HG02642 (cell line): ENCODE measurements around the gene BGLAP.
A peak's percentile ranks its signal among the peaks of the same experiment; 100 is the strongest.

Experiments
- ATAC-seq: cut with Tn5 transposase; IDR thresholded peaks from one replicate; pipeline ENCODE4 v1.9.1; 2021; ENCODE audit warnings: mild to moderate bottlenecking; ENCODE audit not compliant: unreplicated experiment, poor library complexity

Gene BGLAP

DNA sequence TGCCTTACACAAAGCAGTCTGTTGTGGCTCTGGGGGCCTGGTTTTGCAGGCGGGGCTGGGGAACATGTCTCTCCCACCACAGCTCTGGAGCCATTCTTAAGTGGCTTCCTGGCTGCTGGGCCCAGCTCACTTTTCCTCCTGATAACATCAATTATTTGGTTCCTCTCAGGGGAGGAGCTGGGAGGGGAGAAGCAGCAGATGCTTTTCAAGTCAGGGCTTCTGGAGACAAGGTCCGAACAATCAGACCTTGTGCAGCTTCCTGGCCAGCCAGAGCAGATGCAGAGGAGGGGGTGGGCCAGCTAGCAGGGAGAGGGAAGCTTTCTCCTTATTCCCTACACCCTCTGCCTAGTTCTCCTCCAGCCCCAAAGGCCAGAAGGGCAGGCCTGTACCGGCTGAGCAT lies 9.5 kb downstream of the BGLAP start:
- ATAC-seq: no peak

DNA sequence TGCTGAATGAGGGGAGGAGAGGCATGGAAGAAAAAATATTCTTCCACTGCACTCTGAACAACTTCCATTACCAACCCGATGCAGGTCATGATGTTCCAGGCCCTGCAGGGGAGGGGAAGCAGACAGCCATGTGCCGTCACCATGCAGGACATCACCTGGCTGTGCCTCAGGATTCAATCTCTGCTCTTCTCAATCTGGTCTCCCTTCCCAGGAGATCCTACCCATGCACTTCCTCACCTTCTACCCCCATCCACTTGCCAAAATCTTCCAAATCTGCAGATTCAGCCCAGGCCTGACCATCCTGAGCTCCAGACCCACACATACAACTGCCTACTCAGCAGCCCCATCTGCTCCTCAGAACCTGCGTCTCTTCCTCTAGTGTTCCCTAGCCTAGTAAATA lies 11.7 kb downstream of the BGLAP start:
- ATAC-seq: no peak

DNA sequence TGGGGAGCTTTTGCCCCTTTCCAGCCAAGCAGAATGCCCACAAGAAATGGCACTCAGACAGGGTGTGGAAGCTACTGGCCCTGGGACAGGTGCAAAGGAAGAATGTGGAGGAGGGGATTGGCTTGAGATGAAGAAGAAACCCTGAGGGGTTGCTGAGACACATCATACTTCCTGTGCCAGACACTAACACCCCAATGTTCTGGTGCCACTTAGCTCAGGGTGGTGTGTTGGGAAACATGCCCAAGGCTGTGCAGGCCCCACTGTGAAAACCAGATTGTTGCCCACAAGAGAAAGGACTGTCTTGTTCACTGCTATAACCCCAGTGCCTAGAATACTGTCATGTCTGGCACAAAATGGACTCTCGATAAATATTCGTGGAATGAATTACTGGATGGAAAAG lies 15.7 kb downstream of the BGLAP start:
- no peak for ATAC-seq

DNA sequence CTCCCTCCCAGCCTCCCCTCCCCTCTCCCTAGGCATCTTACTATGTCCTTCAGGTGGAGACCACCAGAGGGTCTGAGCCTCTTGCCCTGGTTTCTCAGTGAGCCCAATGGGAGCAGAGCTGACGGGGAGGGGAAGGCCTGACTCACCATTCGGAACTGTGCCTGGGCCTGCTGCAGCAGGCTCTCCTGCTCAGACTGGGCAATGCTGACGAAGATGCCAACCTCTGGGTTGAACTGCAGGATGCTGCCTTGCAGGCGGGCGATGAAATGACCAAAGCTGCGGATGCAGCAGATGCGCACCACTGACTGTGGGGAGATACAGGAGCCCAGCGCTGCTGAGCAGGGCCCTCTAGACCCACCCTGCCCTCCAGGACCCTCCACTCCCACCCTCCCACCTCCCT lies 16.9 kb downstream of the BGLAP start:
- no peak for ATAC-seq

DNA sequence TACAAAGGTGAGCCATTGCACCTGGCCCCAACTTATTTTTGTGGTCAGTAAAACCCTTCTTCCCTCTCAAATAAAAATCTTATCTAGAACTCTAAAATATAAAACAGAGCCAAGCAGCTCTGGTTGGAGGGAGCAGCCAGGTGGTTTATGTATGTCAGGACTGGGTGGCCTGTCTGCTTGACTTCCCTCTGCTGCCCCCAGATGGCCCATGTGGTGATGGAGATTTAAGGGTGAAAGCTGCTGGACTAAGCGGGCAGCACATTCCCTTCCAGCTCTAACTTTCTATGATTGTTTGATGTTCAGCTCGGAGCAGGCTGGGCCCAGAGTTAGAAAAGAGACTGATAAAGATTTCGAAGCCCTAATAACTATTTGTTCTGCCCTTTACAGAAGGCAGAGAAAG lies 17.8 kb downstream of the BGLAP start:
- no peak for ATAC-seq

DNA sequence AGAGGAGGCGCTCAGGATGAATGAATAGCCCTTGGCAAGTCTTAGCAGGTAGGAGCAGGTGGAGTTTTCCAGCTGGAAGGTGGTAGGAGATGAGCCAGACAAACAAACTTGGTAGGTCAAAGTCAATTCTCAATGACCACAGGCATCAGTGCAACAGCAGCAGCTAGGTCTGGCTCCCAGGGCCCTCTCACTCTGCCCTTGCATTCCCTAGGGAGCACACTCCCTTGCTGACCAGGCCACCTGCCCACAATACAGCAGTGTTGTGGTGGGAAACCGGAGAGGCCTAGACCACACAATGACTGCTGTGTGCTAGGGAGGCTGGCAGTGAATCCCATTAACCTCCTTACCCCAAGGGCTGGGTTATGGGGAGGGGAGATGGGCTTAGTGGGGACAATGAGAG lies 18.9 kb downstream of the BGLAP start:
- no peak for ATAC-seq

DNA sequence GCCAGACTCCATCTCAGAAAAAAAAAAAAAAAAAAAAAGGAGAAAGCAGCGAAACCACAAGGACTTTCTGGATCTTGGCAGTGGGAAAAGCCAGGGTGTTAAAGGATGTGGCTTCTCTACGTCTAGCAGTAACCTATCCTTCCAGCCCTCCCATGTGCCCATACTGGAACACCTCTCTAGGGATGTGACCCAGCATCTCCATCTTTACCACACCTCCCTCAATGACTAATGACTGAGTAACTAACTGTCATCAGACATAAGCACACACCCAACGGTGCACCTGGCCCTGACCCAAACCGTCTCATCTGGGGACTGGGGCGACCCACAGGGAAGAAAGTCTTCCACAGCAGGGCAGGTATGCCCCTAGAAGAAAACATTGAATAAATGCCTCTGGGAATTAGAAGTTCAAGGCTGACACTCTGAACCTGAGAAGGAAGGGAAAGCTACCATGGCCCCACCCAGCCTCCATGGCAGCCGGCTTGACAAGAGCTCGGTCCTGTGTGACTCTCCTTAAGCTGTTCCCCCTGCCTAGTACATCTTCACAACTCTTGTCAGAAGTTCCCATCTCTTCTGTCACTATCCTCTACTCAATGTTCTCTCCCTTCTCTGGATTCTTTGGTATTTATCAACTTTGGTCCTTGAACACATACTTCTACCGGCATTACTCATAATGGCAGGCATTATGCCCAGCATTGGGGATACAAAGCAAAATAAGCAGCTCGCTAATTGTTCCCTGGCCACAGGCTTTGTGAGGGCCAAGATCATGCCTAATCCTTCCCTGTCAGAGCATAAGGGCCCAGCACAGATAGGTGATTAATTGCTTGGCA lies 20.7 kb downstream of the BGLAP start:
- no peak for ATAC-seq

DNA sequence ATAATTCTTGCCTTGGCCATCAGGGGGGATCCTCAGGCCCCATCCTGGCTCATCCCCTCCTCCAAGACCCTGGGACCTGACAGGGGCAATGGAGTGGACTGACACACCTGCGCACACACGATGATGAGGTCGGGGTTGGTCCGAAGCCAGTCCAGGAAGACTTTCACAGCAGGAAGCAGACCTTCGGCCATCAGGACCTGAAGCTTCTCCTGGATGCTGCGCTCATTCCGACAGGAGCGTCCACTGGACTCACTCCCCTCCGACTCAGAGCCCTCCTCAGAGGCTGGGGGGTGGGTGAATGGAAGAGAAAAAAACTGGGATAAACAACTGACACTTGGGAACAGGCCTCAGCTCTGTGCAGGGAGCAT lies 21.3 kb downstream of the BGLAP start:
- no peak for ATAC-seq

DNA sequence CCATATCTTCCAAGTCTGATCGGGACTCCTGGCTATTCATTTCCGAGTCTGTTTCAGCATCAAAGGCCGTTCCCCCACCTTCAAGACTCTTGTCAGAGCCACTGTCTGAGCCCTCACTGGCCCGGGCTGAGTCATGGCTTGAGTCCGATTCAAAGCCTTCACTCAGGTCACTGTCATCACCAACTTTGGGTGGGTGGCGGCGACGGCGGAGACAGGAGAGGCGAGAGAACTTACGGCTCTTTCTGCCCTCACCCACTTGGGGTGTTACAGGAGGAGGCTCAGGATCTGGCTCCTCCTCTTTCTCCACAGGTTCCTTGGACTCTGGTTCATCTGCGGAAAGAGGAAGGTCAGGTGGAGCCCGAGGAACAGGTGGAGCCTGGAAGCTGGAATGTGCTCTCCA lies 24.1 kb downstream of the BGLAP start:
- ATAC-seq: no peak

DNA sequence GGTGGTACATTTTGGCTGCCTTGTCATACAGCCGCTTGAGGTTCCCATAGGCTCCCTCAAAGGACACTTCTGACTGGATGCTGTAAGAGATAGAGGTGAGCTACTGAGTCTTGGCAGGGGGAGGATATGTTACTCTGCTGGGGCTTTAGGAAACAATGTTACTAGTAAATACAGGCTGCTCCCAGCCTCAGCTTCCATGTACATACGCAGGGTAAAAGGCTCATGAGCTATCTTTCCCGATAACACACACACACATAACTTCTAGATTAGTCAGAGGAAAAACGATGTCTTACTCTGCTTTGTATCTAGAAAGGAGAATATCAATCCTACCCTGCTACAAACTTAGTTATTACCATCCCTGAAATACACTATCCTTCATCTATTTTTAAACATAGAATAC lies 26.4 kb downstream of the BGLAP start:
- no peak for ATAC-seq

DNA sequence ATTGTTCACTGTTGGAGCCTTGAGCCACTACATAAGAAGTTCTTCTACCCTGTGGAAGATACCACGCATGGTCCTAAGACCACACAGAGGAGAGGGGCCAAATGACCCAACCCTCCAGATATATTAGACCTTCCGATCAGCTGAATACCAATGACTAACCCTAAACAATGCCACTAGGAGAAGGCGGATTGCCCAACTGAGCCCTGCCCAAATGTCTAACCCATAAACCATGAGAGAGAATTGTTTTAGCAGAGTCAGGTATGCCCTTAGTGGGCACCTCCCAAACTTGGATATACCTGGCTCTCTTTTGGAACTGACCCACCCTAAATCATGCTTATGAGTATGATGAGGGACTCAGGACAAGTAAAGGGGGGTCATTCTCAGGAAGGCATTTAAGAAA lies 28.3 kb downstream of the BGLAP start:
- no peak for ATAC-seq

DNA sequence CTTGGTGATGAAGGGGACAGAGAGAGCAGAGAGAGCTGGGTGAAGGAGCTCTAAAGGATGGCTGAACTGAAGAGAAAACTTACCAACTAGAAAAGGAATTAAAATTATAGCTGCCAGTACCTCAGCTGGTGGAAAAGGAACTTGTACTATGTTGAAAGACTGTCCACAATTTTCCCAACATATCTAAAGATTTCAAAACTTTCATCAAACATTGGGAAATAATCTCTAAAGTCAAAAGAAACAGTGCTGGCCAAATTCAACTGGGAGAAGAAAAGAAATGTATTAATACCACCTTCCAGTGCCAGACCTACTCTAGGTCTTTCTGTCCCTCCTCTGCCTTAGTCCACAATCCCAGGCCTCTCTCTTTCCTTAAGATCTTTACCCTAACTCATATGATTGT lies 34.5 kb downstream of the BGLAP start:
- no peak for ATAC-seq

DNA sequence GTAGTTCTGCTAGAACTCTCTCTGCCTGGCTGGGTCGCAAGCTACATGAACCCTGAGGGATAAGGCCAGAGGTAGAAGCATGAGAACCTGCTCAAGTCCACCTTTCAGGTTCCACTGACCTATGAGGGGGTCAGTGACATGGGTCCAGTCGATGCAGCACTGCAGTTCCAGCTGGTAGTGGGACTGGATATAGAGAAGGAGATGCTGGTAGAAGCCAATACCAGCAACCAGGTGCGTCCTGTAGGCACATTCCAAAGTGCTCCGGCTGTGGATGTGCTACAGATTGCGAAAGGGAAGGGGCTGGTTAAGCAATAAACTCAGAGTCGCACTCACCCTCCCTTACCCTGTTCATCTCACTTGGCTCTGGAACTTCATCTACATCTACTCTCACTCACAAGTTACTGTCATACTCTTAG lies 35.0 kb downstream of the BGLAP start:
- no peak for ATAC-seq

DNA sequence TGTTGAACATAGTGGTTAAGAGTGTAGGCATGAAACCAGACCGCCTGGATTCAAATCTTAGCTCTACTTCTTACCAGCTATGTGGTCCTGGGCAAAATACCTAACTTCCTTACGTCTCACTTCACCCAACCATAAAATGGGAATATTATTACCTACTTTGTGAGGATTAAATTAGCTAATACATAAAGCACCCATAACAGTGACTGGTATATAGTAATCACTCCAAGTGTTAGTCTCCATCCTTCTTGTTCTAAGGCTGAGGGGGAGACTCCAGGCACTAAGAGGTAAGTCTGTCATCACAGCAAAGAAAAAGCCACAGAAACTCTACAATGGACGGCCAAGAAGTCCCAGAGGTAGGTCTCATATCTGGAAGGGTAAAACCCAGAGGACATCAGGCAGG lies 37.9 kb downstream of the BGLAP start:
- ATAC-seq: no peak

DNA sequence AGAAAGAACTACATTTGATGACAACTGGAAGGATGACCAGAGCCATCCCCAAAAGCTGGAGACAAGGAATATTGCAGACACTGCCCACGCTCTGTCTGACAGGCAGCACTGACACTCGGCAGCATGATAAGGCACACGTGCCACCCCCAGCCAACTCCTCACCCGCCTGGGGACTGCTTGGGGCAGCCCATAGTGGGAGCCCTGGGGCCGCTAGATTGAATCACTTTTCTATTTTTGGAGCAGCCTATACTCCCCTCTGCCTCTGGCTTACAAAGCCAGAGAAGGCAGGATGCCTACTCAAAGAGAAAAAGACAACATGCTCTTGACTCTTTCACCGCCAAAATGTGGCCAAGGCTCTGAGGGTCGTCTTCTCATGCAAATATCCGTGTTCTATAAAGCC lies 39.3 kb downstream of the BGLAP start:
- peak; percentile 39 for ATAC-seq

DNA sequence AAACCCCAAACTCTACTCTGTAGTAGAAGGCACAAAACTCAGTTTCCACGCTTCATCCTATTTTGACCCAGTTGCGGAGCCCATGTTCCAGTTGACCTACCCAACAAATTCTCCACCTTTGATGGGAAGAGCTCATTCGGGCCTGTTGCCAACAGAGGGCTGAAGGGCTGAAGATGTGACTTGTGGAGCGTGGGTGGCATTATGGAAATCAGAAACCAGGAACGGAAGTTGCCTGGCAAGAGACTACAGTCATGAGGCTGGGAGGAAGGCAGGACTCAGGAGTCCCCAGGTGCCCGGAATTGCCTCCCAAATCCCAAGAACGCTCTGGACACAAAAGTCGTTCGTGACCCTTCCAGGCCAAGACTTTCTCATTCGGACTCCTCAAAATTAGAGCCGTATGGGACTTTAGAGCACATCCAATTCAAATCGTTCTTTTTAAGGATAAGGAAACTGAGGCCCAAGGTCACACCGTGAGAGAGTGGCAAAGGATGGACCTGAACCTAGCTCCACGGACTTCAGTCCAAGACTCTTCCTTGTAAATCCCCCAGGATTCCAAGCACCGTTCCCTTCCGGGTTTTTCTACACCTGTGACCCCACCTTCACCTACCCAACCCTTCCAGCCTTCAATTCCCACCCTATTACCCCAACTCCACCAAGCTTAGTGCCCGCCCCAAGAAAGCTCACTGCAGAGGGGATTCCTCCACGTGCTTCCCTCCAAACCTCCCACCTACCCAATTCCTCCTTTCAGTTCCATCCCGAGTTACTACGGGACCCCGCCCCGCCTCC lies 39.9 kb downstream of the BGLAP start:
- no peak for ATAC-seq

DNA sequence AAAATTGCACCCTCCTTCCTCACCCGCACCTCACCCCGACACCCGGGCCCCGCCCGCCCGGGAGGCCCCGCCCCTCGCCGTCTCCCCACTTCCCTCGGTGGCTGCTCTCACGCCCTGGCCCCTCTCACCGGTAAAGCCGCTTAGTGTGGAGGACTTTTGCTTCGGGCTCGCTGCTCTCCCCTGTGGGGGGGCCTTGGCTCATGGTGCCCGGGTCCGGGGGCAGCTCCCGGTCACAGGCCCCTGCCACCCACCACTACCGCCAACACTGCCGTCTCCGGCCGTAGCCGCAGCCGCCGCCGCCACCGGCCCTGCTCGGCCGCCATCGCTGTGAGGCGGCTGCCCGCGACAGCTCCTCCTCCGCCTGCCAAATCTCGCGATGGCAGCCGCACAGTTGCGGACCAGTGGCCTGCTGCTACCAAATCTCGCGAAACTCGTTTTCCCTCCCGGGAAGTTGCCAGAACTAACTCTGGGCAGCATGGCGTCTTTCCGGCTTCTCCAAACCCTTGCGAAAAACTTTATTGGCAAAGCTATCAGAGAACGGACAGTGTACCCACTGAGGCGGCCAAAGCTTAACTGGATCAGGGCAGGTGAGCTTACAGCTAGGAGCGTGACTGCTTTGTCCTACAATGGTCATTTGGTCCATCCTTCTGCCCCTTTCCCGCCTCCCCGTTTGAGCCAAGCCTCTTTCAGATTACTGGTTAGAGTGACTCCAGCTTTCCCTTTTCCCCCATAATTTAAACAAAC lies 40.7 kb downstream of the BGLAP start, which contains the start of gene SMG5:
TSS of gene SMG5 (minus strand) at position 347 of the 744 bp plus-strand sequence. CDS start at position 202, 145 bp downstream.
- peak; percentile 84 for ATAC-seq

DNA sequence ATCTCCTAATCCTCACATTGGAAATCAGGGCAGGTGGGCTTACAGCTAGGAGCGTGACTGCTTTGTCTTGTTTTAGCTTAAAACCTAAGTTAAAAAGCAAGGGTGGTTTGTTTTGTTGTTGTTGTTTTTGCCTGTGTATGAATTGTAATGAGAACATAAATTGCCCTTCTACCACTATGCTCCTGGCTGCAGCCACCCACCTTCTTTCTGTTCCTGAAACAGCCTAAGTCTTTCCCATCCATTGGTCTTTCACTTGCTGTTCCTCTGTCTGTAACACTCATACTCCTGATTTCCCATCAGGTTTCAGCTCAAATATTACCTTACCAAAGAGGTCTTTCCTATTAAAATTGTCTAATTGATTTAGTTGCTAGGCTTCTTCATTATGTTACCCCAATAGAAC lies 41.5 kb downstream of the BGLAP start:
- no peak for ATAC-seq

DNA sequence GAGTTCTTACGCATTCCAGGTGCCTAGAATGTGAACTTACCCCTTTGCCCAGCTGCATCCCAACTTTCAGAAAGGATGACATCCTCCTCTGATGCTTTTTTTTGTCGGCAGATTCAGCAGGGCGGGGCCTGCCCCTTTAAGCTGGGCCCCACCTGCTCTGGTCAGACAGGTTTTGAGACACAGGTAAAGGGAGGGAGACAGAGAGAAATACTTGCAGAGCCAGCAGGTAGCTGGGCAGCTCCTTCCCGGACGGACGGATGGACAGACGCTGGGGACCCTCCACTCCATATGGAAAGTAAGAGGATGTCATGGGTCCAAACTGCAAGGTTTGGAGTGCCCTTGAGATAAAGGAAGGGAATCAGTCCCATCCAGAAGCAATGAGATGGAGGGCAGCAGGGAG lies 42.1 kb downstream of the BGLAP start, which contains the start of gene TMEM79:
TSS of gene TMEM79 (plus strand) at position 214 of the 400 bp plus-strand sequence. CDS start 902 bp downstream, outside the sequence.
- no peak for ATAC-seq

DNA sequence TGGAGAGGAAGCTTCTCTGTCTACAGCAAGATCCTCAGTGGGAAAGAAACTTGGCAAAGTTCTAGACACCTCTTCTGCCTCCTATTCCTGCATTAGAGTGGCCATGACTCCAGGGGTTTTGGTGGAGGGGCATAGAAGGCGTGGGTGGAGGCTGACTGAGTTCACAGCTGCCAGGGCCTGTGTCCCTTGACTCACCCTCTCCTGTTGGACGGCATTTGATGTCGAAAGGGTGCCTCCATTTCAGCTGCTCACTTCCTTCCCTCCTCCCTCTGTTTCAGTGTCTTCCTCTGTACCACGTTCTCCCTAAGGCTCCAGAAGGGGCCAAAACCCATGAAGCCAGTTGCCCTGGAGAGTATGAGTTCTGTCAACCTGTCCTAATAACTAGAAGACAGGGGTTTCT lies 42.8 kb downstream of the BGLAP start:
- ATAC-seq: no peak

DNA sequence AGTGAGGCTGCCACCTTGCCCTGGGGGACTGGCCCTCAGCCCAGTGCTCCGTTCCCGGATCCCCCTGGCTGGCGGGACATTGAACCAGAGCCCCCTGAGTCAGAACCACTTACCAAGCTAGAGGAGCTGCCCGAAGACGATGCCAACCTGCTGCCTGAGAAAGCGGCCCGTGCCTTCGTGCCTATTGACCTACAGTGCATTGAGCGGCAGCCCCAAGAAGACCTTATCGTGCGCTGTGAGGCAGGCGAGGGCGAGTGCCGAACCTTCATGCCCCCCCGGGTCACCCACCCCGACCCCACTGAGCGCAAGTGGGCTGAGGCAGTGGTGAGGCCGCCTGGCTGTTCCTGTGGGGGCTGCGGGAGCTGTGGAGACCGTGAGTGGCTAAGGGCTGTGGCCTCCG lies 43.5 kb downstream of the BGLAP start:
- ATAC-seq: no peak
